GM18873 (cell line): ENCODE measurements around the gene RHCE.
"Not testable (repeated sequence)": the region's sequence is repeated elsewhere in the genome, so short reads cannot be mapped to it uniquely, and the experiment has no call there.

Experiments
- ATAC-seq: cut with Tn5 transposase; IDR thresholded peaks from one replicate; pipeline ENCODE4 v1.9.1; 2021; ENCODE audit warnings: mild to moderate bottlenecking, moderate library complexity, moderate number of reproducible peaks; ENCODE audit not compliant: unreplicated experiment, low FRiP score

The RHCE gene

GRCh38 chr1:25405731-25406305 lies 14.8 kb downstream of the RHCE start:
- not testable (repeated sequence) for ATAC-seq

GRCh38 chr1:25402947-25403803 lies 17.4 kb downstream of the RHCE start:
- not testable (repeated sequence) for ATAC-seq

DNA sequence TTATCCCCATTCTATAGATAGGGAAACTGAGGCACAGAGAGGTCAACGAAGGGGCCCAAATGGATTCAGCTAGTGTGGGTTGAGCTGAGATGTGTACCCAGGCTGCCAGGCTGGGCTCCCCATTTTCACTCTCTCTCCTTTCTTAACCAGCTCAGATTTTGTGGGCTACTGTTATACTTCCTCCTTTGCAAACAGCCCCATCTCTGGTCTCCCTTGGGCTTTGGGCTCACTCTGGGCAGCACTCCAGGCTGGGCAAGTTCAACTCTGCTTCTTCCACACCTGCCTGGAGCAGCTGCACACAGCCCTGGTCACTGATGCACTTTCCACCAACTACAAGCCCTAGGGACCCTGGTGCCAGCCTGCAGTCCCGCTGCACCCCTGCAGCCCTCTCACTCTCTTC lies 22.5 kb downstream of the RHCE start:
- ATAC-seq = not testable (repeated sequence)

DNA sequence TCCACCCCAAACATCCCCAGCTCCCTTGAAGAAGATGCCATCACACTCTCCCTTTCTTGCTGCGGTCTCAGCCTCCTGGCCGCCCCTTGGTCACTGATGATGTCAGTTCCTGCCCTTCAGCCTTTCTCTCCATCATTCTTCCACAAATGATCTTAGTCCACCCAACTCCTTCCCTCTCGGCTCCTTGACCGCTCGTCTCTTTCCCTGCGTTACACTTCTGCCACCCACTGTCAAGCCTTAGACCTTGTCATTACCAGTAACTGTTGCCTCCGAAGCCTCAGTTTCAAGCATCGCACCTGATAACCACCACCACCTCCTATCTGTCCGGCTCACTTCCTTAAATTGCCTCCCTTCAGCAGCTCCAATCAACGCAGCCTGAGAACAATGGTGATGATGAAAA lies 23.1 kb downstream of the RHCE start:
- ATAC-seq = not testable (repeated sequence)

DNA sequence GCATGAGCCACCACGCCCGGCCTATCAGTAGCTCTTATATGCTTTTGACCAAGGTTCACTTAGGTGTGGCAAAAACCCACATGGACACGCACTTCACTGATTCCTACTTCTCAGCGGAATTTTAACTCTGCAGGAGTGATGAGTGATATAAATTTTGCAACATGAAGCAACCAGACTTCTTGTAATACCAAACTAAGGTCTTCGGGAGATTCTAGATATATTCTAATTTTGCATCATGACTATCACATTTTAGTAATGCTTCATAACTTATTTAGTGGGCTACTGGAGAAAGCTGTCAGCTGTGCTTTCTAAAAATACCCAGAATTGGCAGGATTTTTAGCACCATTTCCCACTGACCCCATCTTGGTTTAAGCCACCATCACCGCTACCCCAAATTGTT lies 27.8 kb downstream of the RHCE start:
- ATAC-seq = no peak

GRCh38 chr1:25389721-25390120 lies 30.9 kb downstream of the RHCE start:
- not testable (repeated sequence) for ATAC-seq

GRCh38 chr1:25388691-25389090 lies 31.9 kb downstream of the RHCE start:
- ATAC-seq = not testable (repeated sequence)

GRCh38 chr1:25387096-25387495 lies 33.5 kb downstream of the RHCE start:
- ATAC-seq = not testable (repeated sequence)

DNA sequence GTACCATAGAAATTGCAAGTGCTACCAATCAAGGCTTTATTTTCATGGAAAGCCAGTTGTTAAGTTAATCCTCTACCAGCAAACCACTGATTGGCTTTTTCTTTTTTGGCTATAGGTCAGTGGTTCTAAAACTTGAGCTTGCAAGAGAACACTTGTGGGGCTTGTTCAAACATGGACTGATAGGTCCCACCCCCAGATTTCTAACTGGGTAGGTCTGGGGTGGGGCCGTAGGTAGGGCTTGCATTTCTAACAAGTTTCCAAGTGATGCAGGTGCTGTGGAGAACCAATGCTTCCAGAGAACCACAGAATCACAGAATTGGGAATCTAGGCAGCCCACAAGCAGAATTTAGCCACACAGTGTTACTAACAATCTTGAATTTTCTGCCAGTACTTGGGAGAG lies 36.8 kb downstream of the RHCE start:
- not testable (repeated sequence) for ATAC-seq

- ATAC-seq = not testable (repeated sequence)
Measured at GRCh38 chr1:25383090-25383489, 37.5 kb downstream of the RHCE start.

DNA sequence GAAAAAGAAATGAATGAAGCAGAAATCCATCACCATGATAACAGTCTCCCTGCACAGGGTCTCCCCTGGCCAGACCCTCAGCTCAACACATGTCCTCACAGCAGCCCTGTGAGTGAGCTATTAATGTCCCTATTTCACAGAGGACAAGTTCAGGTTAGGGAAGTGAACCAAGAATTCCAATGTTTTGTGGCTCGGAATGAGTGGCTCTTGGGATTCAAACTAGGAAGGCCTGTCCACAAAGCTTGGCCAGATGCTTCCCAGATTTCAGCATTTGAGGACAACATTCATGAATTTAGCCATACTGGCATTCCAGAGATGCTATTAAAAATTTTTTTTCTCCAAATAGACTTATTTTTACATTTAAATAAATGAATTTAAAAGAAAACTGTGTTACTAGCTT lies 38.1 kb downstream of the RHCE start:
- not testable (repeated sequence) for ATAC-seq

GRCh38 chr1:25378367-25378766 lies 42.3 kb downstream of the RHCE start:
- ATAC-seq = not testable (repeated sequence)

DNA sequence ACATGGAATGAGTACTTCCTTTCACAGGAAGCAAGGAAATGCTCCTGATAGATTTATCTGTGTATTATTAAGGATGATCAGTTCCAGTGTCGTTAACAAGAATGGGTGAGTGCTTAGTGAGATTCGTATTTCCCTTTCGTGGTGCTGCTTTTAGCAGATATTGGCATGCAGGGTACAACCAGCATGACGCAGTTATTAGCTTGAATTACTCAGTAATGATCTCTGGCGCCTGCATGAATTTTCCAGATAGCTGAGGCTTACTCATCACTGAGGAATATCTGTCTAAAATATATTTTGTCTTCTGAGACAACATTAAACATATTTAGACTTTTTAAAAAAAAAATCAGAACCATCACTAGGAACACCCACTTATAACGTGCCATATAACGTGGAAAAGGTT lies 48.9 kb downstream of the RHCE start:
- not testable (repeated sequence) for ATAC-seq

- not testable (repeated sequence) for ATAC-seq
Measured at GRCh38 chr1:25369691-25370271, 50.8 kb downstream of the RHCE start.

DNA sequence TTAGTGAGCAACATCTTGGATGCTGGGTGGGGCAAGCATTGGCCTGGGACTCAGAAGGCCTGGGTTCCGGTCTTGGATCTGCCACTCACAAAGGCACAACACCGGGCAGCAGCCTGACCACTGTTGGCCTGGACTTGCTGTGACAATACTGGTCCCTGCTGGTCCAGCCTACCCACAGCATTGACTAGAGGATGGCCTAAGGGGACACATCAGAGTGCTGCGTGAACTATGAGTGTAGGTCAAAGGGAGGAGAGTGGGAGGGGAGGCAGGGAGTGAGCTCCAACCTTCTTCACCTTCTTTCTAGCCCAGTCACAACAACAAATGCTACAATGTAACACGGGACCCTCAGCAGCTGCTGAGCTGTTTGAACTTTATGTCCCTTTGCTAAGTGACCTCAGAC lies 51.4 kb downstream of the RHCE start:
- ATAC-seq = no peak

DNA sequence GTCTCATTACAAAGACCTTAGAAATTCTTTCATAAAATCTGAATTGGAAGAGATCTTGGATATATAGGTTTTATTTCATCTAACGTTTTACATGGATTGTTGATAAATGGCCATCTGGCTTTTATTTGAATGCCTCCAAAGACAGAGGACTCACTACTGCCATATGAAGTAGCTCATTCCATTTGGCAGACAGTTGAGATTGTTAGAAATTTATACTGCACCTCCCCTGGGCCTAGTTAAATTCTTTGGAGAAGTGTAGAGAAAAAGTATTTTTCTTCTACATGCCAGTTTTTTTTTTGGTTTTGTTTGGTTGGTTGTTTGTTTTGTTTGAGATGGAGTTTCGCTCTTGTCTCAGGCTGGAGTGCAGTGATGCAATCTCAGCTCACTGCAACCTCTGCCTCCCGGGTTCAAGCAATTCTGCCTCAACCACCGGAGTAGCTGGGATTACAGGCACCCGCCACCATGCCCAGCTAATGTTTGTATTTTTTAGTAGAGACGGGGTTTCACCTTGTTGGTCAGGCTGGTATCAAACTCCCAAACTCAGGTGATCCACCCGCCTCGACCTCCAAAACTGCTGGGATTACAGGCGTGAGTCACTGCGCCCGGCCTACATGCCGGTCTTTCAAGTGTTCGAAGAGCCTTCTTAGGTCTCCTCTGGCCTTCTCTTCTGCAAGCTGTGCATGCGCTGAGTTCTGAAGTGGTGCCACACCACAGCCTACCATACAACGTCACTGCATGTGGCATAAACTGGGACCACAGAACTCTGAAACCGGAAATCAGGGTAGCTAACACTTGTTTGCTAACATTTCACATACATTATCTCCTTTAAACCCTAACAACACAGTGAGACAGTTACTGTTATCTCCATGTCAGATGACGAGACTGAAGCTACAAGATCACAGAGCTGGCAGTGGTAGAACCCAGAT lies 57.7 kb downstream of the RHCE start:
- not testable (repeated sequence) for ATAC-seq

- ATAC-seq = no peak
Measured at GRCh38 chr1:25361901-25362300, 58.7 kb downstream of the RHCE start.

DNA sequence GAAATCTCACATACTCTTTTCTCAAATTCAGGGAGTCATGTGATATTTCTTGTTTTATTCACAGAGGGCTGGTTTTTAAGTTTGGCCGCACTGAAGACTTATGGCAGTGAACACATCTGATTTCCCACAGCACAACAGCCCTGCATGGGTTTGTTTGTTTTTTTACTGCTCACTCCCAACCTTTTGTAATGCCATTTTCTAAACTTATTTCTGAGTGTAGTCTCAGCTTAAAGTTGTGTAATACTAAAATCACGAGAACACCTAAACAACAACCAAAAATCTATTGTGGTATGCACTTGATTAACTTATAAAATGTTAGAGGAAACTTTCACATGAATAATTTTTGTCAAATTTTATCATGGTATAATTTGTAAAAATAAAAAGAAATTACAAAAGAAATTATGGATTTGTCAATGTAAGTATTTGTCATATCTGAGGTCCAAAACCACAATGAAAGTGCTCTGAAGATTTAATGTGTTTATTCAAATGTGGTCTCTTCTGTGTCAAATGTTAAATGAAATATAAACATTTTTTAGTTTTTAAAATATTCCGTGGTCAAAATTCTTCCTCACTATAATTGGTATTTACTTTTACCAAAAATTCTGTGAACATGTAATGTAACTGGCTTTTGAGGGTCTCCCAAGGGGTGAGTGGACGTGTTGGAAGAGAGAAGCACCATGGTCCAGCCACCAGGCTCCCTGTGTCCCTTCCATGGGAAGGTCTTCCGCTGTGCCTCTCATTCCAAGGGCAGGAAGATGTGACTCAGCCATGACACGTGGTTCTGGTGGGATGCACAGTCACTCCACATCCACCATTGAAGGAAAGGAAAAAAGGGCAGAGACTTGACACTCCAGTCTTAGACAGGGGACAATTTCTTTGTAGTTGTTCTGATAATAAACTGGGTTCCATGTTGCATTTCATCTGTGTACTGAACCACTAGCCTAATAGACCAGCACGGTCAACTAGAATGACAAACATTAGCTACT lies 59.7 kb downstream of the RHCE start:
- ATAC-seq = no peak

DNA sequence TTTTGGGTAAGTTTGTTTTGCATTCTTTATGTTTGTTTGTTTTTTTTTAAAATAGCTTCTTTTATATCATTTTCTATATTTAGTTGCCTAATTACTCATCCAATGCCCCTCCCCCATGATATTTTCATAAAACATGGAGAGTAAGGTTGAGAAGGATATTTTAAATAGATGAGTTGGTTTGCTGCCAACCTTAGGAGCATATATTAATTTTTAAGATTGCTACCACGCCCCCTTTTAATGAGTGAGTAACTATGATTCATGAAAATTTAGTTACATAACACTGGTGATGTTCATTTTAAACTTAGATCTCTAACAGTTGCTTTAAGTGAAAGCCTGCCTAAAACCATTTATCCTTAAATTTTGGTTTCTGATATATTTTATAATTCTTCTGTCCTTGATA lies 63.8 kb downstream of the RHCE start:
- ATAC-seq = no peak
